Measurements from ENCODE around the gene SDC3.
A peak's percentile ranks its signal among the peaks of the same experiment; 100 is the strongest.

The SDC3 gene

DNA sequence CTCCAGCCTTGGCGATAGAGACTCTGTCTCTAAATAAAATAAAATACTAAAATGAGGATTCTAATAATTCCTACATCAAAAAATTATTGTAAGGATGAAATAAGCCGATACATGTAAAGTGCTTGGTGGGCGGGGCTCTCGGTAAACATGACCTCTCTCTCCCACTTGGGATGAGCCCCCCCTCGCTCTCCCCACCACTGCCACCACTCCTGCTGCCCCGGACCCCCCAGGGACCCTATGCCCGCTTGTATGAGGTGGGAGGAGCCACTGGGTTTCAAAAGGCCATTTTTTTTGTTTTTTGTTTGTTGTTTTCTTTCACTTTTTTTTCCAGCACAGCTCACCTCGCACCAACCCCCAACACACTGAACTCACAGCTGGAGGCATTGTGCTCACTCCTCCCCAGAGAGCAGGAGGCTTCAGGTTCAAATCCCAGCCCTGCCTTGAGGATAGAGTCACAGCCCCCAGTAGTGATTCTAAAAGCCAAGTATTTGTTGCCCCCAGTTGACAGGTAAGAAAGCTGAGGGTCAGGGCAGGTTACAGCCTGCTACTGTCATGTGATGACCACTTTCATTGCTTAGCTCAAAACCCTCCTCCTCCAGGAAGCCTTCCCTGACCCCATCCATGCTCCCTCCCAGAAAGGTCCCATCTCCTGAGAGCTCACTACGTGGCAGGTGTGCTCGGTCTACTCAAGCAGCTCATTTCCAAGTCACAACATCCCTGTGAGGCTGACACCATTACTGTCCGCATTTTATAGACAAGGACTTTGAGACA lies 4.2 kb downstream of the SDC3 start:
- DNase-seq, result no peak

DNA sequence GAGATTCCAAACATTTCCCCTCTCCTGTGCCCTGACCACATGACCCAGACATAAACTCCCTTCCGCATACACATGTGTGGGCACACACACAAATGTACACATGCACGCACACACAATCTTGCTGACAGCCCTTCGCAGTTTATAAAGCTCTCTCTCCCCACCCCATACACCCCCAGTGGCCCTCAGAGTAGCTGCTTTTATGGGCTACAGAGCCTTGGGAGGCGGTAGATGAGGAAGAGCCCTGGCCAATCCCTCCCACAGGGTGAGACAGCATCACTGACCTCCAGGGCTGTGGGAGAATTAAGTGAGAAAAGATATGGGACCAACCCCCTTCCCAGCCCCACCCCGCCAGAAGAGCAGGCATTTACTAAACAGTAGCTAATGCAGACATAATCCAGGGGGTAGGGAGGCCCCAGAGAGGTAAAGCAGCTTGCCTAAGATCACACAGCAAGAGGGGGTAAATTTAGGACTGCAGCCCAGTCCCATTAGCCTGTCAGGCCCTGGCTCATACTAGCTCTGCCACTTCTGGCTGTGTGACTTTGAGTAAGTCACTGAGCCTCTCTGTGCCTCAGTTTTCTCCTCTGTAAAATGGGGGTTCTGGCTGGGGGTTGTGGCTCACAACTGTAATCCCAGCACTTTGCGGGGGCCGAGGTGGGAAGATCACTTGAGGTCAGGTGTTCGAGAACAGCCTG lies 5.1 kb downstream of the SDC3 start:
- DNase-seq, result no peak

DNA sequence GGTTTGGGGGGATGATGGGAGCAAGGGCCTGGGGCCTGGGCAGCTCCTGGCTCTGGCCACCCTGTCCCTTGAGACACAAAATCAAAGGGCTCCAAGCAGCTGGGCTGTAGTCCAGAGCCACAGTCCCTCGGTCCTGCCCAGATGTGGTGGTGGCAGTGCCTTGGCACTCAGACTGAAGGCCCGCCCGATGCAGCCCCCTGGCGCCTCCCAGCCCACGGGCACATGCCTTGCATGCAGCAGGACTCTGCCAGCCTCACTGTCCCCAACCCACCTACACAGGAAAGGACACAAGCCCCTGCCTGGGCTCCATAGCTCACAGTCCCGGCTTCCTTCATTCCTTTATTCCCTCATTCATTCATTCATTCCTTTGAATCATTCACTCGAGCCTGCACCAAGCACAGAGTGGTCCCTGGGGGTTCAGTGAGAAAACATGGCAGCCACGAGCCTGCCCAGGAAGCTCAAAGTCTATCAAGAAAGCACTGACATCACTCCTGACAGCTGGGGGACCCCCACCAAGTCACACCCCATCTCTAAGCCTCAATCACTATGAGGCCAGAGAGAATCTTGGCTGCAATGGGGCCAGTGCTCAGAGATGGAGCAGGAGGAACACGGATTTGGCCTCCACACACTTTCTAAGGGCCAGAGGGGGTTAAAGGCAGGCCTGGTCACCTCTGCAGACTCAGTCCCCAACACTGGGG lies 5.8 kb downstream of the SDC3 start:
- DNase-seq, result no peak

DNA sequence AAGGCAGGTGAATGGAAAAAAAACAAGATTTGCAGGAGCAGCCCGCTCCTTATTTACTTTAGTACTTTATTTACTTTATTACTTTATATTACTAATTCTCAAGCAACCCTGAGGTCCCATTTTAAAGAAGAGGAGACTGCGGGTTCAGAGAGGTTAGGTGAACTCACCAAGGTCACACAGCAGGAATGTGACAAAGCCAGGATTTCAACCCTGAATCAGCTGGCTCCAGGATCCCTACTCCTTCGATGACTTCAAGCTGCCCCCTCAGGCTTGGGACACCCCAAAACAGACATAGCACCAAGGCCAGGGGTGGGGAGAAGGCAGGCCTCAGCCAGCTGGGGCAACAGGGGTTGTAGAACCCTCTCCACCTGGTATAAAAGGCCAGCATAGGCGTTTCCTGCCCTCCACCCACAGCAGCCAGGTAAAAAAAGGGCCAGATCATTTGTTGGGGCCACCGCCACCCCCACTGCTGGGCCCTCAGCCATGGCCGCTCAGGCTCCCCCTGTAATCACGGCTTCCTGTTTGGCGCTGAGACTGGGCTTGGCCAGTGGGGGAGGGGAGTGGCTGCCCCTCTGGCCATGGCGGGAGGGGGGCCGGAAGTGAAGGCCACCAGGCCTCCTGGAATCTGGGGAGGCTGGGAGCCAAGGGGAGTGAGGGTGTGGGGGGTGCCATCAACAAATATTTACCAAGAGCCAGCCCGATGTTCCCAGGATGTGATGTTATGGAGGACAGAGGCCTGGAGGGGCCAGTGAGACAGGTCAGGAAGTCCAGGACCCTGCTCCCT lies 6.6 kb downstream of the SDC3 start:
- no peak for DNase-seq

DNA sequence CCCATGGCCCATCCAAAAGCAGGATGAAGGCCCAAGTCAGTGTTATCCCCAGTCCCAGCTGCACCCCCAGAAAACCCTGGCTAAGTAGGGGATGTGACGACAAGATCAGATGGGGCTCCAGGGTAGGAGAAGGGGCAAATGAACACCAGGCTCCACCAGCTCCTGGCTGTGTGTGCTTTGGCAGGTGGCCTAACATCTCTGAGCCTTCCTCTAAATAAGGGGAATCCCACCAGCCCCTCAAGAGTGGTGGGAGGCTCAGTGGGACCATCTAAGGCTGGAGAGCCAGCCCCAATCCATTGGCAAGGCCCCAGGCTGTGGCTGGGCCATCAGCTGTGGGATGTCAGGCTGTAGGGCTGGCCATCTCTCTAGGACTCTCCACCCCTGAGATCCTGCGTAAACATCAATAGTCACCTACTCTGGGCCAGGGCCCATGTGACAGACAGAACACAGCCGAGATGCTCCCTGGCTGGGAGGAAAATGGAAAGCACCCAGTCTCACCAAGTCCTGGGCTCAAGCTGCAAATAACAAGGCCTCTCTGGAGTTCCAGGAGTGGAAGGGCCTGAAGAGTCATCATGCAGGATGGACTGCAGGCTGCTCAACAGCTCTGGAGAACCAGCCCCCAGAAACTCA lies 7.5 kb downstream of the SDC3 start:
- DNase-seq, result no peak

DNA sequence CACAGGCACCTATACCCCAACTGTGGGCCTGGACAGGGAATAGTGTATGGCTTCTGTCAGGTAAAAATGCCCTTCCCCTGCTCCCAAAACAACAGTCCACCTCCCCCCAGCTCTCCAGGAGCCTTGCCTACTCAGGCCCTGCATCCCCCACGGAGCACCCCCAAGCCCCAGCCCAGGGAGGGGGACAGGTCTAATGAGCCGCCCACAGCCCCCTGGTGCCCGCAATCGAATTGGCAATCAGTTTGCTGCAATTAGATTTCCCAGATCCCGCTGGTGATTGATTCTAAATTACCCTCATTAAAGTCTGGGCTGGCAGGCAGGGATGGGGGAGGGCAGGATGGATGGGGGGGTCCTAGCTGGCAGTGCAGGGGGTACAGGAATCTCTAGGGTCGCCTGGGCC lies 8.1 kb downstream of the SDC3 start:
- no peak for DNase-seq

DNA sequence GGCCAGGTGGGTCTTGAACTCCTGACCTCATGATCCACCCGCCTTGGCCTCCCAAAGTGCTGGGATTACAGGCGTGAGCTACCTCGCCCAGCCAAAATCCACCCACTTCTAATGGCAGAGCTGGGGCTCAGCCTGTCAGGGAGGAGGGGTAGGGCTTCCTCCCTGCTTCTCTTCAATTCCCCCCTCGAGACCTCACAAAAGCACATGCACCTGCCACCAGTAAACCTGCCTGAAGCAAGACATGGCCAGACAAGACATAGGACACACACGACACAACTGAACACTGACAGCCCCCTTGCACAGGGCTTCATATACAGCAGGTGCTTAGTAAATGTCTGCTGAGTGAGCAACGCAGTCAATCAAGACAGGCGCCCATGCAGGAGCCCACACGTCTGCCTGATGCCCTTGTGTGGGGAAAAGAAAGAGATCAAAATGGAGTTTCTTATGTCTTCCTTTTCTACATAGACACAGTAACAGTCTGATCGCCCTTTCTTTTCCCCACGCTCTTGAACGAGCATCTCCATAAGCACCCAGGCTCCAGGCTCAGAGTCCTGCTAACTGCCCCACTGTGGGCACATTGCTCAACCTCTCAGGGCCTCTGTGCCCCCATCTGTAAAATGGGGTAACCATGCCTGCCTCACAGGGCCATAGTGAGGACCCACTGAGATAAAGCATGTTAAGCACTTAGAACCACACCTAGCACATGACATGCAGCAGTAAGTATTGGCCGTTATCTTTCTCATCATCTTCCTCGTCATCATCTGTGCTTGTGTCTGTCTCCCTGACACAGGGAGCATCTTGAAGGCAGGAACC lies 8.8 kb downstream of the SDC3 start:
- no peak for DNase-seq

DNA sequence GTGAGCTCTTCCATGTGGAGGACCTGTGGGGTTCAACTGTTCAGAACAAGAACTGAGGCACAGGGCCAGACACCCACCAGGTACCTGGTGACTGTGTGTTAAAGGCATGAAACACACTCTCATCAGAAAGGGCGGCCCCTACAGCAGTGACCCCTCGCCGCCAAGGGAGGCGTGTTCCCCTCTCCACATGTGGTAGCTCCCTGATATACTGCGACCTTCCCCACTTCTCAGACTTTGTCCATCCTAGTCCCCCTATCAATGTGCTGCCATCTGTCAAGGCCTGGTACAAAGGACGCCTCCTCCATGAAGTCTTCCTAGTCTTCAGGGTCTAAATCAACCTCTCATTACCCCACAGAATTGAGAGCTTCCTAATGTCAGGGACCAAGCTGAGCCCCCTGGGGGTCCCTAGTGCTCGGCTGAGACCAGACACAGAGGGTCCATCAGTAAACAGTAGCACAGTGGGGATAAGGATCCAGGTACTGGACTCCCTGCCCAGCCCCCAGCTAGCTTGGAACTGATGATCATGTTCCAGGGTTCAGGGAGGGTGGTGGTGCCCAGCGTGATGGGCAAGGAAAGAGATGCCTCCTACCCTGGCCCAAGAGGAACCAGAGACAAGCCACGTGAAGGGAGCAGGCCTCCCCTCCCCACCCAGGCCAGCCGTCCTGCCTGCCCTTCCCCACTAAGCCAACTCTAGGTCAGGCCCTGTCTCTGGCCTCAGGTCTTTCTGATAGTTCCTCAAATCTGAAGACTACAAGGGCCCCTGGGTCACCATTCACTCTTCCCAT lies 10.3 kb downstream of the SDC3 start:
- no peak for DNase-seq

DNA sequence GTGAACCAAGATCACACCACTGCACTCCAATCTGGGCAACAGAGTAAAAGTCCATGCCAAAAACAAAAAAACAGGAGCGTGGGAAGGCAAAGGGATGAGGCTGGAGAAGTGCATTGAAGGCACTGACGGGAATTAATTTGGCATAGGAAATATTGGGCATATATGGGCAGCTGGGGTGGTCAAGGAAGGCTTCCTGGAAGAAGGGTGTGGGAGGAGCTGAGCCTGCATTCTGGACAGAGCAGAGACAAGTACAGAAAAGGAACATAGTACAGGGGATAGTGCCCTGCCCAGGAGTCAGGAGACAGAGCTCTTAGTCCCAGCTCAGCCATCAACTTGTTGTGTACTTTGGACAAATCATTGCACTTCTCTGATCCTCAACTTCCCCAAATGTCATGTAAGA lies 11.7 kb downstream of the SDC3 start:
- no peak for DNase-seq

DNA sequence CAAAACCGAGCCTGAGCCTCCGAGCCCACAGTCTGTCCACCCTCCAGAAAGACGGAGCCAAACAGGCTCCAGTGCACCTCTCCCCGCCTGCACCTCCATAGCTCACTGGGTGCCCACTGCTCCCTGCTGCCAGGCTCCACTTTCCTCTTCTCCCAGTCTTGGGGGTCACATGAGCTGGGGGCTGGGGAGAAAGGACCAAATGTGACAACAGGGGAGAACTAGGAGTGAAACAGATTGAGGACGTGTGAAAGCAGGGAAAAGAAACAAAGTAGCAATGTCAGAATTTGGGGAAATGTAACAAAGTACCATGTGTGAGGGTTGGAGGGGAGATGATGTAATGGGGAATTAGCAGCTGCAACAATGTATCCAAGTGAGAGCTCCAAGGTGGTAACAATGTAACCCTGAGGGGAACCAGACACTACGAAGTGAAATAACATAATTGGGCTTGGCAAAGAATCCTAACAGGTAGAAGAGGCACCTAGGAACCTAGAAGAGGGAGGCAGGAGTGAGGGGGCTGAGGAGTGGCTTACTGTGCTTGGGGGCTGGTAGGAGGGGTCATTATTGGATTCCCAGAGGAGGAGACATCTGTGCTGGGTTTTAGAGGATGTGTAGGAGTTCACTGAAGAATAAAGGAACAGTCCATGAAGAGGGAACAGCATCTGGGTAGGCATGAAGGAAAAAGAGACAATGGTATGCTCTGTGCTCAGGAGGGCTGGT lies 12.5 kb downstream of the SDC3 start:
- DNase-seq, result no peak

DNA sequence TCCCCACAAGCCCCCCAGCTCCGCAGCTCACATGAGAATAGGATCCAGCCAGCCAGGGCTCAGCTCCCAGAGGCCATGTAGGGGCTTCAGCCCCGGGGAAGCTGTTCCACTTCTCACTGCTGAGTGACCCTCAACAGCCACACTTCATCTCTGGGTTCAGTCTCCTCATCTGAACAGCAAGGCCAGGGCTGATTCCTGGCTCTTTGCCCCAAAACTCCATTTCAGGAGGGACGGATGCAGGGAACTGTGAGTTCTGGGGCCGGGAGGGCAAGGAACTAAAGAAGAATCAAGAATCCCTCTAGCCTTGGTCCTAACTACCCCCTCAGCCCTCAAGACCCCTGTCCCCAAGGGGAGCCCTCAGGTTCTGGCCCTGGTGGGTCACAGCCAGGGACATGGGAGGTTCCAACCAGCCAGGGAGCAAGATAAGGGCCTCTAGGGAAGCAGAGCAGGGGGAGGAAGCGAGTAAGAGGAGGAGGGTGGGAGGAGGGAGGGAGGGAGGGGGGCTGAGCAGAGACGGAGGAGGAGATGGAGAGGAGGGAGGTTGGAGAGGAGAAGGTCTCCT lies 13.1 kb downstream of the SDC3 start:
- no peak for DNase-seq

DNA sequence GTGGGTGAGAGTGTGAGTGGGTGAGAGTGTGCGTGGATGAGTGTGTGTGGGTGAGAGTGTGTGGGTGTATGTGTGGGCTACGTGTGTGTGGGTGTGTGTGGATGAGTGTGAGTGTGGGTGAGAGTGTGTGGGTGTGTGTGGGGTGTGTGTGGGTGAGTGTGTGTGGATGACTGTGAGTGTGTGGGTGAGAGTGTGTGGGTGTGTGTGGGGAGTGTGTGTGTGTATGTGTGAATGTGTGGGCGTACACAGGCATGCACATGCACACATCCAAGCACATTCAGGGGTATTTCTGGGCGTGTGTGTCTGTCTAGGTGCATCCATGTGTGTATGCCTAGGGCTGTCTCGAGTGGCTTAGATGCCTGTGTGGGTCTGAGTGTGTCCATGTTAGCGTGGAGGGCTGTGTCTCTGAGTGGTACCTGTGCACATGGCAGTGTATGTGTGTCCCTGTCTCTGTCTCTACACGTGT lies 14.0 kb downstream of the SDC3 start:
- DNase-seq, result no peak

DNA sequence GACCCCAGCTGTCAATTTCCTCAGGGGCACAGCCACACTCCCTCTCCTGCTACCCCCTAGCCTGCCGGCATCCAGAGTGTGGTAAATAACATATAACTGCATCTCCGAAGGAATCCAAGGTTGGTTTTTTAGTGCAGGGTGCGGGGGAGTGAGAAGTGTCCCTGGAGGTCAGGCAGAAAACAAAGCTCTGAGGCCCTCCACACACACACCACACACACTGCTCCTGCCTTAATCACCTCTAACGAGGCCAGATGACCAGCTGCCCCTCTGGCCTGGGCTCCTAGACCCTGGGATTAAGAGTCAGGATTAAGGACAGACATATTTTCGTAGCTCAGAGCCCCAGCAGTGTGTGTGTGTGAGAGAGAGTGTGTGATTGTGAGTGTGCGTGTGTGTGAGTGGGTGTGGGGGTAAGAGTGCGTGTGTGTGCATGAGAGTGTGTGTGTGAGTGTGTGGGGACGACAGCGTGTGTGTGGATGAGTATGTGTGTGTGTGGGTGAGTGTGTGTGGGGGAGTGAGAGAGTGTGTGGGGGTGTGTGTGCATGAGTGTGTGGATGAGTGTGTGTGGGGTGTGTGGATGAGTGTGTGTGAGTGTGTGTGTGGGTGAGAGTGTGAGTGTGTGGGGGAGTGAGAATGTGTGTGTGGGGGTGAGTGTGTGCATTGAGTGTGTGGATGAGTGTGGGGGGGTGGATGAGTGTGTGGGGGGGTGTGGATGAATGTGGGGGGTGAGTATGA lies 14.6 kb downstream of the SDC3 start:
- DNase-seq, result peak; percentile 56

DNA sequence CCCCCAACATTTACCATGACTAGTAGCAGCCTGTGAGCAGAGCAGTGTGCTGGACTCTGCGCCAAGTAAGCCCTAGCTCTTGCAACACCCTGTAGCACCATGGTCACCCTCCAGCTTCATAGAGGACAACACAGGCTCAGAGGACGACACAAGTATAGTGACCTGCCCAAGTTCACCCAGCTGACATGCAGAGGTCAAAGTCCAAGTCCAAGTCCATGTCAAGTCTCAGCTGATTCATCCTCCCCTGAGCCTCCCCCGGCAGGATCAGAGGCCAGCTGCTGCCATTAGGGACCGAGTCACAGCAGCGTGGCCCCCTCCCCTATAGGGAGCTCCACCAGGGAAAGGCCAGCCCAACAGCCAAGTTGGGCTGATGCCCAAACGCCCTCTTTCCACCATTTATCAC lies 15.9 kb downstream of the SDC3 start:
- no peak for DNase-seq

DNA sequence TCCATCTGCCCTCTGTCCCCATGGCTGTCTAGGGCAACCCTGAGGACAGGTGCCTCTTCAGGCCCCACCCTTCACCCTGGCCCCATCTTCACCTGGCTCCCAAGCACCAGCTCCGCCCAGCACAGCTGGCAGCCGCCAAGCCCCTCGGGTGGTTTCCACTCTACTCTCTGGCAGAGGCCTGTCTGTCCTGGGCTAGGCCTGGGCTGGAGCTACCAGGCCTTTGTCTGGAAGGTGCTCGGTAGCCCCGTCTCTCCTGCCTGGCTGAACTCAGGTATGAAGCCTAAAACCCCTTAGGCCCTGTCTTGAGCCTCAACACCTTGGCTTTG lies 17.4 kb downstream of the SDC3 start:
- no peak for DNase-seq

DNA sequence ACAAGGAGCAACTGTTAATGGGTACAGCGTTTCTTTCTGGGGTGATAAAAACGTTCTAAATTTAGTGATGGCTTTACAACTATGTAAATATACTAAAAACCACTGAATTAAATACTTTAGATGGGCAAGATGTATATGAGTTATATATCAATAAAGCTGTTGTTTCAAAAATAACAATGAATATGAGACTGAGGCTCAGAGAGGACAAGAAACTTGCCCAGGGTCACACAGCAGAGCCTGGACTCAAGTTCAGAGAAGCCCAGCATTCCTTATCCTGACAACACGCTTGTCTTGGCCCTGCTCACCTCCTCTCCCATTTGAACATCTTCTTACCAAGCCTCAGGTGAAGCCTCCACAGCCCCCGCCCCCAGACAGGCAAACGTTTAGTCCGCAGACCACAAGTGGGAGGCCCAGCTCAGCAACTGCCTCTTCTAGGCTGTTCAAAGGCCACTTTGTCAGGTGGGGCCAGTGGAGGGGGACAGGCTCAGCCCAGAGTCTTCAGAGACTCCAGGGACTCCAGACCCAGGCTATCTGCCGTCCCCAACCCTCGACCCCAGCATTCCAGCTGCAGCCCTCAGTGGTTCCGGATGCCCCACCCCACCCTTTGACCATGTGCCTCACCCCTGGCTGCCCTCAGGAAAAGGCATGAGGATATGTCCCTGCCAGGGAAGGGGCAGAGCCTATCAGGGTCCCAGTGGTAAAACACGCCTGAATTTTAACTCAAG lies 17.9 kb downstream of the SDC3 start:
- no peak for DNase-seq

DNA sequence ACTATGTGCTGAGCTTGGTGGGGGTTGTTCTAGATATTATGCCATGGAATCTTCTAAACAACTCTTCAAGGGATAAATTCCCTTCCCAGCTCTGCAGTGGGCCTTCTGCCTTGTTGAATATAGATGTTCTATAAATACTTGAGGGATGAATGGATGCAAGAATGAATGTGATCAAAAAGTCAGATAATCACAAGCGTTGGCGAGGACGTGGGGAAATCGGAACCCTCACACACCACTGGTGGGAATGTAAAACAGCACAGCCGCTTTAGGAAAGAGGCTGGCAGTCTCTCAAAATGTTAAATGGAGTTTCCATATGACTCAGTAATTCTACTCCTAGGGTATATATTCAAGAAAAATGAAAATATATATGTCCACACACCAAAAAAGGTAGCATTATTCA lies 19.0 kb downstream of the SDC3 start:
- no peak for DNase-seq

DNA sequence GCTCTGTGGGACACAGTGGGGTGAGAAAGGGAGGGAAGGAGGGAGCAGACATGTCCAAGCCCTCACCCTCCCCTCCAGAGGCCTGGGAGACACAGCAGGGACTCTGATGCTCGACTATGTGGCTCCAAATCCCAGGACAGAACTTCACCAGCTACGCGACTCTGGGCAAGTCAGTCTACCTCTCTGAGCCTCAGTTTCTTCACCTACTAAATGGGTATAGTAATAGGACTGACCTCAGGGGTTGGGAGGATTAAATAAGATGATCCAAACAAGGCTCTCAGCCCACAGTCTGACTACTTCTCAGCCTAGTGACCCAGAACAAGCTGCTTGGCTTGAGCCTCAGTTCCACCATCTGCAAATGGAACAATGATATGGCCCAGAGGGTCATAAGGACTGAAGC lies 19.6 kb downstream of the SDC3 start:
- DNase-seq, result no peak

DNA sequence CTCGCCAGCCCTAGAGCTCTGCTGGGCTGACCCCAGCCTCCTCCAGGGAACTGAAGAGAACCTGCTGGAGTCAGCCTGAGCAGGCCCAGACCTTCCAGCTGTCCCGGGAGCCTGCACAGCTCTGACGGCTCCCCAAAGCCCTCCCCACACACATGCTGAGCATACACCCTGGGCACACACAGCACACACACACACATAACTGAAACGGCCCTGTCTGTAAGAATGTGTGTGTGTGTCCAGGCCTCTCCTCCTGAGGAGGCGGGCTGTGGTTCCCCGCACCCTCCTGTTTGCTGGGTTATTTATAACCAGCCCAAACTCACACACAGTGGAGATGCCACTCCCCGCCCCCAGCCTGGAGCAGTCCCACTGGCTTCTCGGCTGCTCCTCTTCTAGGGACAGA lies 20.2 kb downstream of the SDC3 start:
- DNase-seq, result peak; percentile 28
